22Rv1 (cell line): ENCODE results near the gene CERK.

Experiments
- CTCF ChIP-seq: fragments of 450-650 bp; IDR thresholded peaks from 2 replicates; pipeline ENCODE4 v1.5.1; 2017; ENCODE audit warnings: mild to moderate bottlenecking
- ZFX ChIP-seq: fragments of 450-650 bp; IDR thresholded peaks from 2 replicates; pipeline ENCODE4 v1.6.1; 2017; ENCODE audit warnings: antibody characterized with exemption, borderline replicate concordance

DNA sequence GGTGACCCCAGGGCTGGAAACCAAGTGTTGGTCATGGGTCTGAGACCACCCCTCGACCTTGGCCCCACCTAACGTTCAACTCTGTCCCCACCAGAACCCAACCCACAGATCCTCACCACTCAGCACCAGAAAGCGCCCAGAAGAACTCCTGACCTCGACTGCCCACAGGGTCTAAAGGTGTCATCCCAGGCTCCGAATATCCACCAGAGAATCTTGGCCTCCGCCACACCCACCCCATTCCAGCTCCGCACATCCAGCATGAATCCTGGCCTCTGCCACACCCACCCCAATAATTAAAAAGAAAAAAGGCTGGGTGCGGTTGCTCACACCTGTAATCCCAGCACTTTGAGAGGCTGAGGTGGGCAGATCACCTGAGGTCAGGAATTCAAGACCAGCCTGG lies 1.3 kb downstream of the CERK start:
- no peak for TF ChIP-seq CTCF
- no peak for TF ChIP-seq ZFX
